Right atrium auricular region (tissue), 2 donors: ENCODE data around the gene EAF1. TPM values are rescaled to one million over a fixed set of nuclear protein-coding genes. Genes with fewer than 3 reads are reported as not detected.

ENCODE experiments used
- DNase-seq: peaks from one replicate; pipeline ENCODE4 v3.0.0-alpha.2; 2019; ENCODE audit warnings: low spot score
- H3K27ac ChIP-seq, 2 donors: fragments of 200-600 bp; sonication (generic); 1 replicate in 1 of 2; 2 replicates in 1 of 2; pipeline ENCODE4 v1.5.1; 2016 to 2019
- H3K27me3 ChIP-seq, 2 donors: fragments of 200-600 bp; sonication (generic); one replicate each; pipeline versions ENCODE4 v1.5.1 to v1.6.0; 2017 to 2019
- H3K36me3 ChIP-seq: fragments of 200-600 bp; sonication (generic); one replicate; pipeline ENCODE4 v1.5.1; 2016
- H3K4me1 ChIP-seq, 2 donors: fragments of 200-600 bp; sonication (generic); one replicate each; pipeline versions ENCODE4 v1.5.1 to v1.6.0; 2017 to 2019
- H3K4me3 ChIP-seq, 2 donors: fragments of 200-600 bp; sonication (generic); 1 replicate in 1 of 2; 2 replicates in 1 of 2; pipeline ENCODE4 v1.5.1; 2017 to 2019; ENCODE audit warnings: mild to moderate bottlenecking in 1 of 2, moderate library complexity in 1 of 2
- H3K9me3 ChIP-seq, 2 donors: fragments of 200-600 bp; sonication (generic); one replicate each; pipeline ENCODE4 v1.5.1; 2019
- total RNA-seq, 2 donors: library from RNA; depleted of rRNA; stranded (reverse); fragments of >200 nt; gene quantifications; one replicate each; pipeline ENCODE4 v1.1.0, GENCODE V29; 2016
- TF ChIP-seq, protein P1 (sequence below), 2 donors: fragments of 200-600 bp; sonication (generic); IDR thresholded peaks; one replicate each; pipeline ENCODE4 v1.5.1; 2019; ENCODE audit warnings: antibody characterized with exemption in 2 of 2

The EAF1 gene
- total RNA-seq, 2 donors from 2014 or later, result 9.7 to 13.2 TPM

DNA sequence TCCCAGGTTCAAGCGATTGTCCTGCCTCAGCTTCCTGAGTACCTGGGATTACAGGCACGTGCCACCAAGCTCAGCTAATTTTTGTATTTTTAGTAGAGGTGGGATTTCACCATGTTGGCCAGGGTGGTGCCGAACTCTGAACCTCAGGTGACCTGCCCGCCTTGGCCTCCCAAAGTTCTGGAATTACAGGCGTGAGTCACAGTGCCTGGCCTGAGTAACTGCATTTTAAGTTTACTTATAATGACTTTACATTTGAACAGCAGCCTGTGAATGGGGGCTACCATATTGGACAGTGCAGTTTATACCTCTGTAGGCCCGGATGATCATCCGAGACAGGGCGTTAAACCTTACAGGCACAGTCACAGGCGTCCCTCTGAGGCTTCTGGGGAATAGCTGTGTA is 24.8 kb downstream of the EAF1 start:
- Histone ChIP-seq H3K4me1 (no peaks in the 10 kb centered on the region), H3K9me3 (no peaks in the 10 kb centered on the region), H3K36me3 (peaks cover 5% of the 10 kb centered on the region), H3K27me3 (no peaks in the 10 kb centered on the region), H3K4me3 (no peak overlapping the region), H3K27ac (no peak overlapping the region)
- DNase-seq, result peak; percentile 7
- TF ChIP-seq, protein P1, sequence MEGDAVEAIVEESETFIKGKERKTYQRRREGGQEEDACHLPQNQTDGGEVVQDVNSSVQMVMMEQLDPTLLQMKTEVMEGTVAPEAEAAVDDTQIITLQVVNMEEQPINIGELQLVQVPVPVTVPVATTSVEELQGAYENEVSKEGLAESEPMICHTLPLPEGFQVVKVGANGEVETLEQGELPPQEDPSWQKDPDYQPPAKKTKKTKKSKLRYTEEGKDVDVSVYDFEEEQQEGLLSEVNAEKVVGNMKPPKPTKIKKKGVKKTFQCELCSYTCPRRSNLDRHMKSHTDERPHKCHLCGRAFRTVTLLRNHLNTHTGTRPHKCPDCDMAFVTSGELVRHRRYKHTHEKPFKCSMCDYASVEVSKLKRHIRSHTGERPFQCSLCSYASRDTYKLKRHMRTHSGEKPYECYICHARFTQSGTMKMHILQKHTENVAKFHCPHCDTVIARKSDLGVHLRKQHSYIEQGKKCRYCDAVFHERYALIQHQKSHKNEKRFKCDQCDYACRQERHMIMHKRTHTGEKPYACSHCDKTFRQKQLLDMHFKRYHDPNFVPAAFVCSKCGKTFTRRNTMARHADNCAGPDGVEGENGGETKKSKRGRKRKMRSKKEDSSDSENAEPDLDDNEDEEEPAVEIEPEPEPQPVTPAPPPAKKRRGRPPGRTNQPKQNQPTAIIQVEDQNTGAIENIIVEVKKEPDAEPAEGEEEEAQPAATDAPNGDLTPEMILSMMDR (IDR thresholded peaks at IDR 0.05), result no peak

DNA sequence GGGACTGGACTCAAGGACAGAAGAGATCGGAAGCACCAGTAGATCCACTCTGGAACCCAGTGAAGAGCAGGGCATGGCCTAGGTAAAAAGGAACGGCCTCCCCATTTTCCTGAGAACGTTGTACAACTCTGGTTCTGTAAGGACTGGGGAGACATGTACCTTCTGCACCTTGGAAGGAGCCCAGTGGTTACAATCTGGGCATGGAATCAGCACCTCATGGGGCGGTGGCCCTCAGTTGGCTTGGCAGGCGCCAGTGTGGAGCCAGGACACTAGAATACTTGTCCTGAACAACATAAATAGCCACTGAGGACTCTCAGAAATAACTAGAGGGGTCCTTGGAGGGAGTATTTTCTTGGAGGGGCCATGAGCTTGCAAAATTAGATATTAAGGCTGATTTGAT is 25.6 kb downstream of the EAF1 start:
- H3K27me3 ChIP-seq, result no peaks in the 10 kb centered on the region
- H3K27ac ChIP-seq, result no peak overlapping the region
- H3K36me3 ChIP-seq, result peaks cover 5% of the 10 kb centered on the region

DNA sequence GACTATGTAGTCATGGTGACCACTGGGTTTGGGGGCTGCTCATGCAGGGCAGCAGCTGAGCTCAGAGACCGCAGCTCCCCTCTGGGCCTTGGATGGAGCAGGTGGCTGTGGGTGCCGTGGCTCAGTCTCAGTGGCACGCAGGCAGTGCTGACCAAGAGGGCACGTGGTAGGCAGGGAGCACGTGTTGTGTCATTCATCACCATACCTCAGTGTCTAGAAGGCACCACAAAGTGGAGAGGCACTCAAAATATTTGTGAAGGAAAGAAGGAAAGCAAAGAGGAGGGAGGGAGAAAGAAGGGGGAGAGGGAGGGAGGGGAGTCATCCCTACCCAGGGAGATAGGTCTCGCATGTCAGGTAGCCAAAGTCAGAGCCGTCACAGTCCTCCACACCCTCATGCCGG is 26.1 kb downstream of the EAF1 start:
- no peak overlapping the region for H3K4me3 ChIP-seq
- TF ChIP-seq, protein P1 (IDR thresholded peaks at IDR 0.05), result no peak
- no peaks in the 10 kb centered on the region for H3K9me3 ChIP-seq
- no peak overlapping the region for H3K27ac ChIP-seq
- no peaks in the 10 kb centered on the region for H3K4me1 ChIP-seq
- no peaks in the 10 kb centered on the region for H3K27me3 ChIP-seq
- DNase-seq, result no peak
- H3K36me3 ChIP-seq, result peaks cover 5% of the 10 kb centered on the region

More for the DNA sequence above, 25.6 kb downstream of the EAF1 start:
- H3K9me3 ChIP-seq, result no peaks in the 10 kb centered on the region
- TF ChIP-seq, protein P1 (IDR thresholded peaks at IDR 0.05), result no peak
- no peak overlapping the region for H3K4me3 ChIP-seq
- no peaks in the 10 kb centered on the region for H3K4me1 ChIP-seq
- DNase-seq, result no peak

DNA sequence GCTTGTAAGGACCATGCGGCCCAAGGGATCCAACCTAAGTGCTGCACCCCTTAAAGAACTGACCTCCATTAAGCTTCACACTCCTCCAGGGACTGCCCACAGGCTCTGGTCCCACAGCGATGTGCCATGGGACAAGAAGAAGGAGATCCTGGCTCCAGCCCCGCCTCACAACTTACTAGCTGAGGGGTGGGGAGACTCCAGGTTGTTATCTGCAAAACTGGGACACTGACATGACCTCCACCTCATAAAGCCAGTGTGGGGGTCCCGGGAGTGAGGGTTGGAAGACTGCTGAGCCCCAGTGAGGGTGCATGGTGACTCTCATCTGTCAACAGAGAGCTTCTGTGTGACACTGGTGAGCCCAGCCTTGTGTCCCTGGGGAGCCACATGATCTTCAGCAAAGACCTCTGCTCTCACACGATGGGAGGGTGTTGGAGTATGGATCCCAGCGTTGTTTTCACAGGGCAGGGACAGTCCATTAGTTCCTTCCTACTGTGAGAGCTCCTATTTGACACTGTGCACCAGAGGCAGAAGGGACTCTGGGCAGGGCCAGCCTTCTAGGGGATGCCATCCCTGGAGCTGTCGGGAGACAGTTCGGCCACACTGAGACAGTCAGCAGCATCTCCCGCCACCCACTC is 26.7 kb downstream of the EAF1 start:
- Histone ChIP-seq H3K4me1 (no peaks in the 10 kb centered on the region), H3K4me3 (no peak overlapping the region), H3K9me3 (no peaks in the 10 kb centered on the region), H3K27me3 (no peaks in the 10 kb centered on the region), H3K27ac (no peak overlapping the region), H3K36me3 (peaks cover 5% of the 10 kb centered on the region)
- TF ChIP-seq, protein P1 (IDR thresholded peaks at IDR 0.05), result no peak
- no peak for DNase-seq

DNA sequence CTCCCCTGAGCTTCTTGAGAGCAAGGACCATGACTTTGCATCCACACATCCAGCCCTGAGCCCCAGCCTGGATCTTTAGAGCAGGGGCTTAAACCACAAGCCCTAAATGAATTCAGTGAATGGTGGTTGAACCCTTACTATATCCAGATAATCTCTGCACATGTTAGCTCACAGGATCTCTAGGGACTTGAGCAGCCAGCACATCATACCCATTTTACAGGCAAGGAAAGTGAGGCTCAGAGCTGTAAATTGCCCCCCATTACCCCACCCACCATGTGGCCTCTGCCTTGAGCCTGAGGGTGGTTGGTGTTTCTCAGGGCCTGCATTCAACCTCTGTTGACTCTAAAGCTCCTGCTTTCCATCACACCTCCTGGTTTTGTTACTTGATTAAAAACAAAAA is 27.6 kb downstream of the EAF1 start:
- TF ChIP-seq, protein P1 (IDR thresholded peaks at IDR 0.05), result no peak
- Histone ChIP-seq H3K27me3 (no peaks in the 10 kb centered on the region), H3K9me3 (no peaks in the 10 kb centered on the region), H3K4me3 (no peak overlapping the region), H3K27ac (no peak overlapping the region), H3K4me1 (no peaks in the 10 kb centered on the region), H3K36me3 (no peaks in the 10 kb centered on the region)
- no peak for DNase-seq

GRCh38 chr3:15455756-15456155 is 28.4 kb downstream of the EAF1 start:
- TF ChIP-seq, protein P1 (IDR thresholded peaks at IDR 0.05), result no peak
- Histone ChIP-seq H3K27me3 (no peaks in the 10 kb centered on the region), H3K36me3 (no peaks in the 10 kb centered on the region), H3K27ac (no peak overlapping the region), H3K4me1 (no peaks in the 10 kb centered on the region), H3K9me3 (no peaks in the 10 kb centered on the region), H3K4me3 (no peak overlapping the region)
- no peak for DNase-seq
